OCI-LY7 (cell line): ENCODE results near the gene PER3. TPM values are rescaled to one million over a fixed set of nuclear protein-coding genes. Genes with fewer than 3 reads are reported as not detected.

ENCODE experiments used
- BruUV-seq: library from RNA; stranded (reverse); fragments of 400-500 nt; replicated peaks from 2 replicates; lab custom pipeline; 2021; lab: Mats Ljungman, UMichigan
- CTCF ChIA-PET: fragments of 300-600 bp; sonication (Branson Sonifier 250); formaldehyde crosslinking; loops from one replicate; lab custom pipeline; 2022; ENCODE audit warnings: antibody characterized with exemption; ENCODE audit not compliant: unreplicated experiment; lab: Charles Lee
- POLR2A ChIA-PET: fragments of 300-600 bp; sonication (Branson Sonifier 250); formaldehyde crosslinking; loops from one replicate; lab custom pipeline; 2022; ENCODE audit warnings: antibody characterized with exemption; lab: Charles Lee
- DNase-seq: peaks from one replicate; pipeline ENCODE4 v3.0.0-alpha.2; 2015; ENCODE audit warnings: low spot score
- H2AFZ ChIP-seq: fragments of 200-600 bp; sonication (generic), shearing (Covaris generic); 2 replicates; pipeline ENCODE4 v1.6.1; 2014; ENCODE audit warnings: mild to moderate bottlenecking, antibody characterized with exemption, low read length, moderate library complexity
- H3K27ac ChIP-seq: fragments of 200-600 bp; sonication (generic); 2 replicates; pipeline ENCODE4 v1.5.1; 2014; ENCODE audit warnings: mixed run types, low read depth, mild to moderate bottlenecking, moderate library complexity, low read length, inconsistent platforms; ENCODE audit not compliant: poor library complexity, severe bottlenecking
- H3K36me3 ChIP-seq: fragments of 200-600 bp; sonication (generic); 2 replicates; pipeline ENCODE4 v1.6.1; 2014; ENCODE audit warnings: mild to moderate bottlenecking, antibody characterized with exemption, low read length, moderate library complexity, mixed read lengths; ENCODE audit not compliant: insufficient read depth
- H3K4me1 ChIP-seq: fragments of 200-600 bp; sonication (generic); 2 replicates; pipeline ENCODE4 v1.5.1; 2014; ENCODE audit warnings: mild to moderate bottlenecking, low read length; ENCODE audit not compliant: insufficient read depth, poor library complexity, severe bottlenecking
- H3K4me2 ChIP-seq: fragments of 200-600 bp; sonication (generic); 2 replicates; pipeline ENCODE4 v1.6.1; 2014; ENCODE audit warnings: mild to moderate bottlenecking, low read length
- H3K4me3 ChIP-seq: fragments of 200-600 bp; sonication (generic); 2 replicates; pipeline ENCODE4 v1.5.1; 2014; ENCODE audit warnings: mild to moderate bottlenecking, low read depth, low read length; ENCODE audit not compliant: poor library complexity, severe bottlenecking
- H3K79me2 ChIP-seq: fragments of 200-600 bp; sonication (generic); 2 replicates; pipeline ENCODE4 v1.6.1; 2016; ENCODE audit warnings: low read depth, mild to moderate bottlenecking, low read length, moderate library complexity, mixed read lengths; ENCODE audit not compliant: insufficient read depth
- H3K9me2 ChIP-seq: fragments of 200-600 bp; sonication (generic); 2 replicates; pipeline ENCODE4 v1.6.1; 2016; ENCODE audit warnings: mild to moderate bottlenecking, low read length, mixed read lengths; ENCODE audit not compliant: insufficient read depth
- H3K9me3 ChIP-seq: fragments of 200-600 bp; sonication (generic); 2 replicates; pipeline ENCODE4 v1.6.1; 2014; ENCODE audit warnings: mild to moderate bottlenecking, mixed run types, low read length, mixed read lengths
- H4K20me1 ChIP-seq: fragments of 200-600 bp; sonication (generic); 2 replicates; pipeline ENCODE4 v1.6.1; 2014; ENCODE audit warnings: mild to moderate bottlenecking, antibody characterized with exemption, low read length, moderate library complexity, mixed read lengths; ENCODE audit not compliant: insufficient read depth
- EZH2phosphoT487 ChIP-seq: fragments of 200-600 bp; sonication (generic); IDR thresholded peaks from 2 replicates; pipeline ENCODE4 v1.6.1; 2018; ENCODE audit warnings: low read depth, borderline replicate concordance, mild to moderate bottlenecking, mixed run types, antibody characterized with exemption, low read length, moderate library complexity, mixed read lengths
- intact Hi-C: fragments of 100-400 bp; cut with micrococcal nuclease; formaldehyde crosslinking; loops from one replicate; pipeline ENCODE4 v1.10.0; 2022; ENCODE audit not compliant: unreplicated experiment
- total RNA-seq, 2 experiments: library from RNA; depleted of rRNA in 1 of 2; stranded (reverse); fragments of >200 nt in 1 of 2; shearing (Covaris generic) in 1 of 2; gene quantifications; 2 replicates each; pipeline ENCODE4 v1.2.3, GENCODE V29; 2014 to 2022
- TF ChIP-seq, protein P1 (sequence below): fragments of 200-600 bp; sonication (generic); conservative IDR thresholded peaks from 2 replicates; pipeline ENCODE4 v1.5.1; 2014; ENCODE audit warnings: mild to moderate bottlenecking, antibody characterized with exemption, low read length, moderate library complexity, mixed read lengths

PER3 gene
- total RNA-seq, 2 experiments from 2014 or later: 9.0 to 13.1 TPM

- POLR2A ChIA-PET: no interaction called here
- no peak overlapping the region for H3K4me3 ChIP-seq
- H3K9me3 ChIP-seq: no peaks in the 10 kb centered on the region
- no peak overlapping the region for H2AFZ ChIP-seq
- H4K20me1 ChIP-seq: no peaks in the 10 kb centered on the region
- CTCF ChIA-PET: interaction anchor here (3.2 kb wide), 1 partner anchor 86 kb away, joined by 33 read pairs; no protein-coding TSS in a partner anchor
- H3K4me2 ChIP-seq: no peak overlapping the region
- H3K4me1 ChIP-seq: no peaks in the 10 kb centered on the region
- H3K27ac ChIP-seq: no peak overlapping the region
- H3K9me2 ChIP-seq: no peaks in the 10 kb centered on the region
- H3K36me3 ChIP-seq: no peaks in the 10 kb centered on the region
- no TSS peak for BruUV-seq
- TF ChIP-seq, protein P1, sequence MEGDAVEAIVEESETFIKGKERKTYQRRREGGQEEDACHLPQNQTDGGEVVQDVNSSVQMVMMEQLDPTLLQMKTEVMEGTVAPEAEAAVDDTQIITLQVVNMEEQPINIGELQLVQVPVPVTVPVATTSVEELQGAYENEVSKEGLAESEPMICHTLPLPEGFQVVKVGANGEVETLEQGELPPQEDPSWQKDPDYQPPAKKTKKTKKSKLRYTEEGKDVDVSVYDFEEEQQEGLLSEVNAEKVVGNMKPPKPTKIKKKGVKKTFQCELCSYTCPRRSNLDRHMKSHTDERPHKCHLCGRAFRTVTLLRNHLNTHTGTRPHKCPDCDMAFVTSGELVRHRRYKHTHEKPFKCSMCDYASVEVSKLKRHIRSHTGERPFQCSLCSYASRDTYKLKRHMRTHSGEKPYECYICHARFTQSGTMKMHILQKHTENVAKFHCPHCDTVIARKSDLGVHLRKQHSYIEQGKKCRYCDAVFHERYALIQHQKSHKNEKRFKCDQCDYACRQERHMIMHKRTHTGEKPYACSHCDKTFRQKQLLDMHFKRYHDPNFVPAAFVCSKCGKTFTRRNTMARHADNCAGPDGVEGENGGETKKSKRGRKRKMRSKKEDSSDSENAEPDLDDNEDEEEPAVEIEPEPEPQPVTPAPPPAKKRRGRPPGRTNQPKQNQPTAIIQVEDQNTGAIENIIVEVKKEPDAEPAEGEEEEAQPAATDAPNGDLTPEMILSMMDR: no peak
- TF ChIP-seq EZH2phosphoT487: no peak
- intact Hi-C loops: no loop called here
- H3K79me2 ChIP-seq: no peaks in the 10 kb centered on the region
- no peak for DNase-seq
Observed at GRCh38 chr1:7754234-7754633, 29.9 kb upstream of the PER3 start.

DNA sequence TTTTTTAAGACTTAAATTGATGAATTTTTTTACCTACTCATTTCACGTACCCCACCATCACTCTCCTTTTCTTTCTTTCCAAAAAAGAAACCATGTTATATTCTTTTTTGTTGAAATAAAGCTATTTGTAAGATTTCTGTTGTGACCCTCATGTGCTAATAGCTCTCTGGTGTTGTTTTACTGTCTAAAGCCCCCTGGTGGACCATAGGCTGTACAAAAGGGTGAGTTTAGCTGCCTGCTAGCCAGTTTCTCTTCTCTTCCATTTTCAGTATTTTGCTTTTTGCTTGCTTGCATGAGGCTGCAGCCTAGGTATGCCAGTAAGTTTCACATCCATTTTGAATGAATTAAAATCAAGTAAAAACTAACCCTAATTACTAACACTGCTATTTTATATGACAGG, 28.6 kb upstream of the PER3 start:
- Histone ChIP-seq H3K9me2 (no peaks in the 10 kb centered on the region), H4K20me1 (no peaks in the 10 kb centered on the region), H3K27ac (no peak overlapping the region), H3K4me2 (no peak overlapping the region), H2AFZ (no peak overlapping the region), H3K36me3 (no peaks in the 10 kb centered on the region), H3K79me2 (no peaks in the 10 kb centered on the region), H3K4me3 (no peak overlapping the region), H3K4me1 (no peaks in the 10 kb centered on the region), H3K9me3 (no peaks in the 10 kb centered on the region)
- POLR2A ChIA-PET: interaction anchor here (0.7 kb wide), 1 partner anchor 366 kb away, joined by 3 read pairs; no protein-coding TSS in a partner anchor
- intact Hi-C loops: no loop called here
- CTCF ChIA-PET: interaction anchor here (0.6 to 1.1 kb wide), 2 partner anchors 86 to 859 kb away, joined by 5 to 7 read pairs; no protein-coding TSS in a partner anchor
- TF ChIP-seq EZH2phosphoT487: no peak
- TF ChIP-seq, protein P1: peak; percentile 57; the same call in 1 of the 2 replicates
- BruUV-seq: no TSS peak
- DNase-seq: peak; percentile 16

DNA sequence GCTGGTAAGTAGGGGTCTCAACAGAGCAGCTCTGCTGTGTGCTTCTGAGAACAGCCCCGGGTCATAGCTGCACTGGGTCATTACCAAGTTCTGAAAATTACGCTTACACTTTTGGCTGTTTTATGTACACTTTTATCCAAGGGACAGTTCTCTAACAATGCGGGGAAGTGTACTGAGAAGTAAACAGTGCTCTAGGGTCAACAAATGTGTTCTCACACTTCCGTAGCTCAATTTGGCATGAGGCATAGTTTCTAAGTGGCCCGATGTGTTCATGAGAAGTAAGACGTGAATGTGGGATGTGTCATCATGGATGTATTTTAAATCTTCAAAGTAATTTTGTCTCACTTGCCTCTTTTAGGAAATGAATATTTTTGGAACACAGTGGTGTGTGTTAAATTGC, 23.8 kb upstream of the PER3 start:
- intact Hi-C loops: no loop called here
- Histone ChIP-seq H3K27ac (no peak overlapping the region), H4K20me1 (no peaks in the 10 kb centered on the region), H3K4me3 (no peak overlapping the region), H3K9me2 (no peaks in the 10 kb centered on the region), H3K36me3 (no peaks in the 10 kb centered on the region), H3K4me1 (no peaks in the 10 kb centered on the region), H3K4me2 (no peak overlapping the region), H3K9me3 (no peaks in the 10 kb centered on the region), H2AFZ (no peak overlapping the region), H3K79me2 (no peaks in the 10 kb centered on the region)
- no peak for DNase-seq
- TF ChIP-seq, protein P1: no peak
- TF ChIP-seq EZH2phosphoT487: no peak
- BruUV-seq: no TSS peak
- CTCF ChIA-PET: no interaction called here
- POLR2A ChIA-PET: interaction anchor here (0.6 kb wide), 1 partner anchor 964 kb away, joined by 3 read pairs; no protein-coding TSS in a partner anchor
